Endodermal cell (in vitro differentiated cells): ENCODE measurements around the gene MAML2. TPM values are rescaled to one million over a fixed set of nuclear protein-coding genes. Genes with fewer than 3 reads are reported as not detected.

Experiments
- DNase-seq: peaks from one replicate; pipeline ENCODE4 v3.0.0-alpha.2; 2017
- H3K27ac ChIP-seq: 2 replicates; pipeline ENCODE4 v1.5.1; 2013; ENCODE audit warnings: mild to moderate bottlenecking, low read depth, low read length, moderate library complexity
- H3K27me3 ChIP-seq: 2 replicates; pipeline ENCODE4 v1.6.1; 2013; ENCODE audit warnings: mild to moderate bottlenecking, low read length, moderate library complexity; ENCODE audit not compliant: insufficient read depth, control insufficient read depth, poor library complexity, severe bottlenecking
- H3K36me3 ChIP-seq: 2 replicates; pipeline ENCODE4 v1.7.0; 2013; ENCODE audit warnings: mild to moderate bottlenecking, low read length, moderate library complexity; ENCODE audit not compliant: control insufficient read depth, insufficient read depth
- H3K4me1 ChIP-seq: one replicate; pipeline ENCODE4 v1.7.0; 2013; ENCODE audit warnings: low read length; ENCODE audit not compliant: control insufficient read depth, insufficient read depth
- H3K4me3 ChIP-seq: 2 replicates; pipeline ENCODE4 v1.5.1; 2013; ENCODE audit warnings: mild to moderate bottlenecking, low read length, moderate library complexity
- H3K9ac ChIP-seq: 2 replicates; pipeline ENCODE4 v1.6.1; 2013; ENCODE audit warnings: mild to moderate bottlenecking, low read length, moderate library complexity; ENCODE audit not compliant: poor library complexity, severe bottlenecking; ENCODE audit errors: extremely low read depth
- H3K9me3 ChIP-seq: 2 replicates; pipeline ENCODE4 v1.6.1; 2013; ENCODE audit warnings: mild to moderate bottlenecking, low read length, moderate library complexity; ENCODE audit not compliant: control insufficient read depth
- H3K27ac Mint-ChIP-seq: 2 replicates; pipeline ENCODE4 v1.8.0; 2020; ENCODE audit warnings: mixed read lengths
- H3K27me3 Mint-ChIP-seq: 2 replicates; pipeline ENCODE4 v1.8.0; 2021; ENCODE audit warnings: mild to moderate bottlenecking, mixed read lengths; ENCODE audit not compliant: insufficient read depth
- H3K36me3 Mint-ChIP-seq: 2 replicates; pipeline ENCODE4 v1.8.0; 2020; ENCODE audit warnings: low read depth, mixed read lengths
- H3K4me1 Mint-ChIP-seq: 2 replicates; pipeline ENCODE4 v1.8.0; 2020; ENCODE audit warnings: mixed read lengths
- H3K4me3 Mint-ChIP-seq: 2 replicates; pipeline ENCODE4 v1.8.0; 2020; ENCODE audit warnings: mild to moderate bottlenecking, moderate library complexity, mixed read lengths
- H3K9me3 Mint-ChIP-seq: 2 replicates; pipeline ENCODE4 v1.8.0; 2020; ENCODE audit warnings: mild to moderate bottlenecking, mixed read lengths
- CTCF ChIP-seq: fragments of 200-600 bp; sonication (generic); conservative IDR thresholded peaks from 2 replicates; pipeline ENCODE4 v1.5.0; 2021; ENCODE audit warnings: antibody characterized with exemption, mild to moderate bottlenecking
- WGBS, 2 experiments: methylation state at CpG; one replicate each; pipeline versions ENCODE4 v1.1.5 to v1.1.7; 2013; ENCODE audit warnings: missing lambda C conversion rate in 2 of 2, mixed read lengths in 1 of 2; ENCODE audit not compliant: insufficient coverage in 1 of 2, insufficient read length in 1 of 2; 5-methylcytosine and 5-hydroxymethylcytosine counted together
- total RNA-seq, 2 donors: library from RNA; stranded (reverse); fragmentation: NEBNext Ultra II Directional in 1 of 2; extraction: Animal tissue kit (Norgen Biotek cat#: 25700) in 1 of 2; gene quantifications; 2 replicates in 1 of 2; 3 replicates in 1 of 2; pipeline ENCODE4 v1.2.1, GENCODE V29; 2021

MAML2 gene
- total RNA-seq, 2 donors from 2014 or later, result 6.6 to 8.0 TPM

GRCh38 chr11:96313163-96313562 lies 29.8 kb downstream of the MAML2 start:
- H3K27me3 ChIP-seq, result no peaks in the 10 kb centered on the region
- Mint-ChIP-seq H3K4me3 (no peak overlapping the region), H3K27ac (no peak overlapping the region), H3K27me3 (no peaks in the 10 kb centered on the region), H3K36me3 (no peaks in the 10 kb centered on the region), H3K4me1 (peaks cover 43% of the 10 kb centered on the region), H3K9me3 (no peaks in the 10 kb centered on the region)
- H3K9ac ChIP-seq, result no peak overlapping the region
- TF ChIP-seq CTCF, result no peak
- no peaks in the 10 kb centered on the region for H3K36me3 ChIP-seq
- no peaks in the 10 kb centered on the region for H3K9me3 ChIP-seq
- no peak overlapping the region for H3K27ac ChIP-seq
- no peak overlapping the region for H3K4me3 ChIP-seq
- DNase-seq, result no peak
- peaks cover 9% of the 10 kb centered on the region for H3K4me1 ChIP-seq
- 90 to 95% methylated on average over 6 of the region's 6 CpGs for WGBS, 2 experiments

- H3K36me3 ChIP-seq, result no peaks in the 10 kb centered on the region
- Mint-ChIP-seq H3K36me3 (no peaks in the 10 kb centered on the region), H3K9me3 (no peaks in the 10 kb centered on the region), H3K4me1 (peaks cover 46% of the 10 kb centered on the region), H3K4me3 (no peak overlapping the region), H3K27me3 (no peaks in the 10 kb centered on the region), H3K27ac (no peak overlapping the region)
- WGBS, 2 experiments, result 92 to 100% methylated on average over 2 of the region's 2 CpGs
- H3K27me3 ChIP-seq, result no peaks in the 10 kb centered on the region
- H3K27ac ChIP-seq, result no peak overlapping the region
- no peak overlapping the region for H3K4me3 ChIP-seq
- H3K9ac ChIP-seq, result no peak overlapping the region
- no peaks in the 10 kb centered on the region for H3K9me3 ChIP-seq
- DNase-seq, result no peak
- no peak for TF ChIP-seq CTCF
- peaks cover 16% of the 10 kb centered on the region for H3K4me1 ChIP-seq
These were observed 31.9 kb downstream of the MAML2 start for GRCh38 chr11:96311120-96311568.

- no peaks in the 10 kb centered on the region for H3K27me3 ChIP-seq
- no peak for TF ChIP-seq CTCF
- H3K9ac ChIP-seq, result no peak overlapping the region
- Mint-ChIP-seq H3K36me3 (no peaks in the 10 kb centered on the region), H3K9me3 (no peaks in the 10 kb centered on the region), H3K27ac (no peak overlapping the region), H3K27me3 (no peaks in the 10 kb centered on the region), H3K4me1 (peaks cover 46% of the 10 kb centered on the region), H3K4me3 (no peak overlapping the region)
- no peaks in the 10 kb centered on the region for H3K36me3 ChIP-seq
- peaks cover 19% of the 10 kb centered on the region for H3K4me1 ChIP-seq
- WGBS, 2 experiments, result 100% methylated on average over 1 of the region's 1 CpG
- H3K4me3 ChIP-seq, result no peak overlapping the region
- no peak overlapping the region for H3K27ac ChIP-seq
- no peak for DNase-seq
- no peaks in the 10 kb centered on the region for H3K9me3 ChIP-seq
These were observed 32.8 kb downstream of the MAML2 start for GRCh38 chr11:96310236-96310635.
